Measurements from ENCODE around the gene CHST6.
"Not testable (repeated sequence)": the region's sequence is repeated elsewhere in the genome, so short reads cannot be mapped to it uniquely, and the experiment has no call there.

The CHST6 gene

DNA sequence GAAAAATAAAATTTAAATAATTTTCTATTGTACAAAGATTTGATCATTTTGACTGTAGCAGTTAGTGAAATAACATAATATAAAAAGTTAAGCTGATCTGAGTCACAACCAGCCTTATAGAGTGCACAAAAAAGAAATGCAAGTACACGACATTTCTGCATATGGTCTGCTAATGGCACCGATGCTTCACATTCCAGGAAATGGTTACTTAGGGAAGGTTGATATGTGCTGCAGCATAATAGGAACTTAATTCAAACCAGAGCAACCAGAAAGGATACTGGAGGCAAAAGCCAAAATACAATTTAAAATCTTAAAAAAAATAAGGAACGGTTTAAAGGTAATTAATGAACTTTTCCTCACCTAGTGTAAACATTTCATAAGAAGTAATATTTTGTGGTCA is 51.9 kb downstream of the CHST6 start:
- Histone ChIP-seq H3K27ac (no peak overlapping the region), H3K79me2 (ENCODE audit: insufficient read depth, low read depth) (no peaks in the 10 kb centered on the region), H3K27me3 (ENCODE audit: insufficient read depth, low read depth) (no peaks in the 10 kb centered on the region), H3K9ac (no peak overlapping the region), H3K4me2 (no peak overlapping the region), H3K36me3 (ENCODE audit: insufficient read depth) (no peaks in the 10 kb centered on the region), H2AFZ (ENCODE audit: low read depth) (no peak overlapping the region), H4K20me1 (ENCODE audit: insufficient read depth) (no peaks in the 10 kb centered on the region; the same call in 1 of the 2 replicates), H3K4me3 (IDR thresholded peaks at IDR 0.05; ENCODE audit: insufficient read depth, low read depth, low read length) (no peak overlapping the region), H3K4me1 (ENCODE audit: low read depth, poor library complexity, severe bottlenecking) (peaks cover 18% of the 10 kb centered on the region)
- TF ChIP-seq, protein P1, sequence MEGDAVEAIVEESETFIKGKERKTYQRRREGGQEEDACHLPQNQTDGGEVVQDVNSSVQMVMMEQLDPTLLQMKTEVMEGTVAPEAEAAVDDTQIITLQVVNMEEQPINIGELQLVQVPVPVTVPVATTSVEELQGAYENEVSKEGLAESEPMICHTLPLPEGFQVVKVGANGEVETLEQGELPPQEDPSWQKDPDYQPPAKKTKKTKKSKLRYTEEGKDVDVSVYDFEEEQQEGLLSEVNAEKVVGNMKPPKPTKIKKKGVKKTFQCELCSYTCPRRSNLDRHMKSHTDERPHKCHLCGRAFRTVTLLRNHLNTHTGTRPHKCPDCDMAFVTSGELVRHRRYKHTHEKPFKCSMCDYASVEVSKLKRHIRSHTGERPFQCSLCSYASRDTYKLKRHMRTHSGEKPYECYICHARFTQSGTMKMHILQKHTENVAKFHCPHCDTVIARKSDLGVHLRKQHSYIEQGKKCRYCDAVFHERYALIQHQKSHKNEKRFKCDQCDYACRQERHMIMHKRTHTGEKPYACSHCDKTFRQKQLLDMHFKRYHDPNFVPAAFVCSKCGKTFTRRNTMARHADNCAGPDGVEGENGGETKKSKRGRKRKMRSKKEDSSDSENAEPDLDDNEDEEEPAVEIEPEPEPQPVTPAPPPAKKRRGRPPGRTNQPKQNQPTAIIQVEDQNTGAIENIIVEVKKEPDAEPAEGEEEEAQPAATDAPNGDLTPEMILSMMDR (conservative IDR thresholded peaks at IDR 0.05; ENCODE audit: low read depth, low read length): no peak

DNA sequence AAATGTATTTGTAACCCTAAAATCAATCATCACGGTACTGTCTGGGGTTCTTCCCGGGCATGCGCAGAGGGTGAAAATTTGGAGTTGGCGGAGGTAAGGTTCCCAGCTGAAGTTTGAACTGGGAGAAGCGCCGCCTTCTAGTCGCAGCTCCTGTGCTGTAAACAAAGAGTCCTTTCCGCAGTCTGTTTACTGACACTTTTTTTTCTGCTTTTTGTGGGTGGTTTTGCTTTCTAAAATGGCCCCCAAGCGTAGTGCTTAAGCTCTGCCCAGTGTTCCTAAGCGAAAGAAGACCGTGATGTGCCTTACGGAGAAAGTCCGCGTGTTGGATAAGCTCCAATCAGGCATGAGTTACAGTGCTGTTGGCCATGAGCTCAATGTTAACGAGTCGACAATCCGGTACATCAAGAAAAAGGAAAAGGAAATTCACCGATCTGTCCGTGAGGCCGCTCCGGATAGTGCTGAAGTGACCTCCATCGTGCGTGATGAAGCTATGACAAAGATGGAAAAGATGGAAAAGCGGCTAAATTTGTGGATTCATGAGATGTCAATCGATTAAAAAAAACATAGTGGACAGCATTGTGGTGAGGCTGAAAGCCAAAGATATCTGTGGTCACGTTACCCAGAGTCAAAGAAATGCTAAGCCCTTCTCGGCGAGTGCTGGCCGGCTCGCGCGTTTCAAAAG is 61.4 kb downstream of the CHST6 start:
- Histone ChIP-seq H2AFZ (ENCODE audit: low read depth) (peak overlapping the region; percentile 97), H3K4me1 (ENCODE audit: low read depth, poor library complexity, severe bottlenecking) (peaks cover 7% of the 10 kb centered on the region), H3K27me3 (ENCODE audit: insufficient read depth, low read depth) (no peaks in the 10 kb centered on the region), H3K4me2 (peak overlapping the region; percentile 64), H3K79me2 (ENCODE audit: insufficient read depth, low read depth) (peaks cover 9% of the 10 kb centered on the region; the same call in 1 of the 2 replicates), H4K20me1 (ENCODE audit: insufficient read depth) (no peaks in the 10 kb centered on the region), H3K9ac (peak overlapping the region; percentile 51), H3K36me3 (ENCODE audit: insufficient read depth) (no peaks in the 10 kb centered on the region), H3K27ac (peak overlapping the region; percentile 67), H3K4me3 (IDR thresholded peaks at IDR 0.05; ENCODE audit: insufficient read depth, low read depth, low read length) (no peak overlapping the region)
- TF ChIP-seq, protein P1 (conservative IDR thresholded peaks at IDR 0.05; ENCODE audit: low read depth, low read length): no peak

DNA sequence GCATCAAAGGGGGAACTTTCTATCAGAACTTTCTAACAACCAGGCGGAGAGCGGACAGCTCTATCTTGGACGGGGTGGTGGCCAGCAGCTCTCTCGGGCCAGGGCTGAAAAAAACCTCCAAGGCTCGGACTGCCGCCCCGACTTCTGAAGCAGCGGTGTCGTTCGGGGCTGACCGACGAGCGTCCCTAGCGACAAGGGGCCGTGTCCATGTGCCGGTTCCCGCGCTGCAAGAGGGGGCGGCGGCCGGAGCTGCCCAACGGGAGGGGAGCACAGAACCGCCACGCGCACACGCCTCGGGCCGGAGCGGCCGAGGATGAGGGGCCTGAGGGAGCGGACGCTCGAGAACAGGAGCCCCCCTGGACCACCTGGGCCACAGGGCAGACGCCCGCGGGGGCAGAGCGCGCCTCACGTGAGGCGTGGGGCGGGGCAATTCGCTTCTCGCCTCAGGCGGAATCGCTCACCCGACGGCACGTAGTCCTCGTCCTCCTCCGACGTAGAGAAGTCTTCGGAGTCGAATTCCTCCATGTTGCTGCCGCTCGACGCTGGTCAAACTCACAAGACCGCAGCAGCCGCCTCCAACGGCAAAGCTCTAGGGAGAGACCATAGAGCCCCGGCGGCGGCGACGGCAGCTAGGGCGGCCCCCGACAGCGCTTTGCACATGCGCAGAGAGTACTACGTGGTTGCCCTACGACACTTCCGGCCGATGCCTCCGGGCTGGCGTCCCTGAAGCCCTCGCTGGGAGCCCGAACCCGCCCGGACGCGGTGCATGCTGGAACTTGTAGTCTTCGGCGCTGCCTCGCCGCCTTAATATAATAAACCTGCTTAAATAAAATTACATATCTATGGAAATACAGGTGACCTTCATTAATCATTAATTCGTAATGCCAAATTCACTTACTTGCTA is 62.2 kb downstream of the CHST6 start, which contains the start of gene CFDP1:
TSS of gene CFDP1 (minus strand) at position 676 of the 904 bp plus-strand sequence. CDS start at position 525, 151 bp downstream.
- TF ChIP-seq, protein P1 (conservative IDR thresholded peaks at IDR 0.05; ENCODE audit: low read depth, low read length): no peak
- Histone ChIP-seq H2AFZ (ENCODE audit: low read depth) (peak within 1 kb of the TSS; percentile 97), H3K36me3 (ENCODE audit: insufficient read depth) (no peaks in the 10 kb centered on the region), H4K20me1 (ENCODE audit: insufficient read depth) (no peaks in the 10 kb centered on the region), H3K79me2 (ENCODE audit: insufficient read depth, low read depth) (peaks cover 12% of the 10 kb centered on the region; the same call in 1 of the 2 replicates), H3K4me2 (peak within 1 kb of the TSS; percentile 64), H3K4me1 (ENCODE audit: low read depth, poor library complexity, severe bottlenecking) (peaks cover 7% of the 10 kb centered on the region), H3K4me3 (IDR thresholded peaks at IDR 0.05; ENCODE audit: insufficient read depth, low read depth, low read length) (no peak within 1 kb of the TSS), H3K27ac (peak within 1 kb of the TSS; percentile 67), H3K27me3 (ENCODE audit: insufficient read depth, low read depth) (no peaks in the 10 kb centered on the region), H3K9ac (peak within 1 kb of the TSS; percentile 51)

DNA sequence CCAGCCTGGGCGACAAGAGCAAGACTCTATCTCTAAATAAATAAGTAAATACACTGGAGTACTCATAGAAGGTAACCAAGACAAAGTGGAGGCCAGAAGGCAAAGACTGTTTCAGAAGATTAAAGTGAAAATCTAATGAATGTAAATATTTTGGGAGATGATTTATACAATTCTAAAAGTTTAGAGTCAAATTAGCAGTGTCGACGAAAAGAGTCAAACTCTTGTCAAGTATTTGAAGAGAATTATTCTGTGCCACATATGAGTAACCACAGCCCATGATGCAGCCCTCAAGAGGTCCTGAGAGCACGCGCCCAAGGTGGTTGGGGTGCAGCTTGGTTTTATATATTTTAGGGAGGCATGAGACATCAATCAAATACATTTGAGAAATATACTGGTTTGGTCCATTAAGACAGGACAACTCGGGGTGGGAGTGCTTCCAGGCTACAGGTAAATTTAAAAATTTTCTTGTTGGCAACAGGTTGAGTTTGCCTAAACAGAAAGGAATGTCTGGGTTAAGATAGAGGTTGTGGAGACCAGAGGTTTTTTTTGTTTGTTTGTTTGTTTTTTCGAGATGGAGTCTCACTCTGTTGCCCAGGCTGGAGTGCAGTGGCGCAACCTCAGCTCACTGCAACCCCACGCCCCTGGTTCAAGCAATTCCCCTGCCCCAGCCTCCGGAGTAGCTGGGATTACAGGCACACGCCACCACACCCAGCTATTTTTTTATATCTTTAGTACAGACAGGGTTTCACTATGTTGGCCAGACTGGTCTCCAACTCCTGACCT is 65.4 kb downstream of the CHST6 start:
- Histone ChIP-seq H4K20me1 (ENCODE audit: insufficient read depth) (no peaks in the 10 kb centered on the region), H2AFZ (ENCODE audit: low read depth) (no peak overlapping the region), H3K36me3 (ENCODE audit: insufficient read depth) (no peaks in the 10 kb centered on the region), H3K27ac (no peak overlapping the region), H3K79me2 (ENCODE audit: insufficient read depth, low read depth) (peaks cover 25% of the 10 kb centered on the region; the same call in 1 of the 2 replicates), H3K27me3 (ENCODE audit: insufficient read depth, low read depth) (no peaks in the 10 kb centered on the region), H3K4me3 (IDR thresholded peaks at IDR 0.05; ENCODE audit: insufficient read depth, low read depth, low read length) (no peak overlapping the region), H3K4me1 (ENCODE audit: low read depth, poor library complexity, severe bottlenecking) (peaks cover 3% of the 10 kb centered on the region), H3K4me2 (no peak overlapping the region), H3K9ac (no peak overlapping the region)
- TF ChIP-seq, protein P1 (conservative IDR thresholded peaks at IDR 0.05; ENCODE audit: low read depth, low read length): no peak

DNA sequence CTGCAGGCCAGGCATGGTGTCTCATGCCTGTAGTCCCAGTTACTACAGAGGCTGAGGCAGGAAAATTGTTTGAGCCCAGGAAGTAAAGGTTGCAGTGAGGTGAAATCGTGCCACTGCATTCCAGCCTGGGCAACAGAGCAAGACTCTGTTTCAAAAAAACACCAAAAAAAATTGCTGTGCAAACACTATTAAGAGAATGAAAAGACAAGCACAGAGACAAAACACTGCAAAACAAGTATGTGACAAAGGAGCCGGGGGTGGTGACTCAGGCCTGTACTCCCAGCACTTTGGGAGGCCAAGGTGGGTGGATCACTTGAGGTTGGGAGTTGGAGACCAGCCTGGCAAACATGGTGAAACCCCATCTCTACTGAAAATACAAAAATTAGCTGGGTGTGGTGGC is 68.7 kb downstream of the CHST6 start:
- H3K4me3 ChIP-seq (IDR thresholded peaks at IDR 0.05; ENCODE audit: insufficient read depth, low read depth, low read length); H4K20me1 ChIP-seq (ENCODE audit: insufficient read depth); H3K4me1 ChIP-seq (ENCODE audit: low read depth, poor library complexity, severe bottlenecking); H3K36me3 ChIP-seq (ENCODE audit: insufficient read depth); H3K4me2 ChIP-seq; H2AFZ ChIP-seq (ENCODE audit: low read depth); H3K9ac ChIP-seq; H3K27me3 ChIP-seq (ENCODE audit: insufficient read depth, low read depth); H3K27ac ChIP-seq: not testable (repeated sequence)
- peaks cover 42% of the 10 kb centered on the region; the same call in 1 of the 2 replicates for H3K79me2 ChIP-seq (ENCODE audit: insufficient read depth, low read depth)

DNA sequence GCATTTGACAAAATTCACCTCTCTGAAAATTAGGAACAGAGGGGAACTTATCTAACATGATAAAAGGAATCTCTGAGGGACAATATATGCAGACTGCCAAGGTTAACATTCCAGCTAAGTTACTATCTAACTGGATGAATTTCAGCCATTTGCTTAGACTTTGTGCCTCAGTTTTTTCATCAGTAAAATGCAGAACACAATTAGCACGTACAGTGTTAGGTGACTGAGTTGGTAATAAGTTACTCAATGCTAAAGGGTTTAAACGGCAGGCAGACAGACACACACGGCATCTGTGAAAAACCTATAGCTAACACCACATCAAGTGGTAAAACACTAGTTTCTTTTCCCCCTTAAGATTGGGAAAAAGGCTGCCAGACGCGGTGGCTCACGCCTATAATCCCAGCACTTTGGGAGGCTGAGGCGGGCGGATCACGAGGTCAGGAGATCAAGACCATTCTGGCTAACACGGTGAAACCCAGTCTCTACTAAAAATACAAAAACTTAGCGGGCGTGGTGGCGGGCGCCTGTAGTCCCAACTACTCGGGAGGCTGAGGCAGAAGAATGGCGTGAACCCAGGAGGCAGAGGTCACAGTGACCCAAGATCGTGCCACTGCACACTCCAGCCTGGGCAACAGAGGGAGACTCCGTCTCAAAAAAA is 71.0 kb downstream of the CHST6 start:
- peaks cover 43% of the 10 kb centered on the region; the same call in 1 of the 2 replicates for H3K79me2 ChIP-seq (ENCODE audit: insufficient read depth, low read depth)

More for the DNA sequence above, 71.0 kb downstream of the CHST6 start:
- not testable (repeated sequence) for H3K9ac ChIP-seq; H3K4me1 ChIP-seq (ENCODE audit: low read depth, poor library complexity, severe bottlenecking); H3K27me3 ChIP-seq (ENCODE audit: insufficient read depth, low read depth); H2AFZ ChIP-seq (ENCODE audit: low read depth); H3K36me3 ChIP-seq (ENCODE audit: insufficient read depth); H3K4me3 ChIP-seq (IDR thresholded peaks at IDR 0.05; ENCODE audit: insufficient read depth, low read depth, low read length); H3K27ac ChIP-seq; H3K4me2 ChIP-seq; H4K20me1 ChIP-seq (ENCODE audit: insufficient read depth)
